DND-41 (cell line): ENCODE results near the gene AOC2.

Experiments
- EZH2 ChIP-seq: IDR thresholded peaks from 3 replicates; pipeline ENCODE4 v1.6.1; 2012; ENCODE audit warnings: borderline replicate concordance, low read depth, mild to moderate bottlenecking, moderate library complexity, low read length, inconsistent platforms; ENCODE audit not compliant: severe bottlenecking
- TF ChIP-seq, protein P1 (sequence below): IDR thresholded peaks from 2 replicates; pipeline ENCODE4 v1.5.1; 2012; ENCODE audit warnings: borderline replicate concordance, low read length, moderate library complexity, mild to moderate bottlenecking; ENCODE audit not compliant: poor library complexity, severe bottlenecking; ENCODE audit errors: extremely low read depth

GRCh38 chr17:42795465-42795864 is 48.9 kb upstream of the AOC2 start:
- TF ChIP-seq, protein P1, sequence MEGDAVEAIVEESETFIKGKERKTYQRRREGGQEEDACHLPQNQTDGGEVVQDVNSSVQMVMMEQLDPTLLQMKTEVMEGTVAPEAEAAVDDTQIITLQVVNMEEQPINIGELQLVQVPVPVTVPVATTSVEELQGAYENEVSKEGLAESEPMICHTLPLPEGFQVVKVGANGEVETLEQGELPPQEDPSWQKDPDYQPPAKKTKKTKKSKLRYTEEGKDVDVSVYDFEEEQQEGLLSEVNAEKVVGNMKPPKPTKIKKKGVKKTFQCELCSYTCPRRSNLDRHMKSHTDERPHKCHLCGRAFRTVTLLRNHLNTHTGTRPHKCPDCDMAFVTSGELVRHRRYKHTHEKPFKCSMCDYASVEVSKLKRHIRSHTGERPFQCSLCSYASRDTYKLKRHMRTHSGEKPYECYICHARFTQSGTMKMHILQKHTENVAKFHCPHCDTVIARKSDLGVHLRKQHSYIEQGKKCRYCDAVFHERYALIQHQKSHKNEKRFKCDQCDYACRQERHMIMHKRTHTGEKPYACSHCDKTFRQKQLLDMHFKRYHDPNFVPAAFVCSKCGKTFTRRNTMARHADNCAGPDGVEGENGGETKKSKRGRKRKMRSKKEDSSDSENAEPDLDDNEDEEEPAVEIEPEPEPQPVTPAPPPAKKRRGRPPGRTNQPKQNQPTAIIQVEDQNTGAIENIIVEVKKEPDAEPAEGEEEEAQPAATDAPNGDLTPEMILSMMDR = no peak
- TF ChIP-seq EZH2 = no peak
